HG03025 (cell line): ENCODE results near the gene SPOP.

Experiments used
- ATAC-seq: cut with Tn5 transposase; IDR thresholded peaks from one replicate; pipeline ENCODE4 v1.9.1; 2021; ENCODE audit warnings: mild to moderate bottlenecking, moderate library complexity; ENCODE audit not compliant: unreplicated experiment, low FRiP score

Gene SPOP

GRCh38 chr17:49588726-49589576 is 88.9 kb downstream of the SPOP start:
- no peak for ATAC-seq

- no peak for ATAC-seq
Observed at GRCh38 chr17:49588312-49588711, 89.6 kb downstream of the SPOP start.

GRCh38 chr17:49587366-49588073 is 90.4 kb downstream of the SPOP start:
- ATAC-seq = no peak

GRCh38 chr17:49585422-49586027 is 92.4 kb downstream of the SPOP start:
- ATAC-seq = no peak

- ATAC-seq = no peak
Observed at GRCh38 chr17:49583889-49584288, 94.0 kb downstream of the SPOP start.

GRCh38 chr17:49583226-49583625 is 94.7 kb downstream of the SPOP start:
- ATAC-seq = no peak

GRCh38 chr17:49582789-49583188 is 95.1 kb downstream of the SPOP start:
- ATAC-seq = no peak

- ATAC-seq = no peak
Observed at GRCh38 chr17:49582055-49582722, 95.7 kb downstream of the SPOP start.

- no peak for ATAC-seq
Observed at GRCh38 chr17:49581648-49581998, 96.3 kb downstream of the SPOP start.

GRCh38 chr17:49580981-49581647 is 96.8 kb downstream of the SPOP start:
- ATAC-seq = no peak

- ATAC-seq = no peak
Observed at GRCh38 chr17:49580055-49580721, 97.7 kb downstream of the SPOP start.

- ATAC-seq = no peak
Observed at GRCh38 chr17:49579522-49579921, 98.4 kb downstream of the SPOP start.

GRCh38 chr17:49578952-49579500 is 98.9 kb downstream of the SPOP start:
- no peak for ATAC-seq

GRCh38 chr17:49578414-49578813 is 99.5 kb downstream of the SPOP start:
- ATAC-seq = no peak

- ATAC-seq = no peak
Observed at GRCh38 chr17:49577963-49578362, 99.9 kb downstream of the SPOP start.

GRCh38 chr17:49577650-49577934 is 100.3 kb downstream of the SPOP start:
- ATAC-seq = no peak

- ATAC-seq = no peak
Observed at GRCh38 chr17:49576917-49577649, 100.8 kb downstream of the SPOP start.

- ATAC-seq = no peak
Observed at GRCh38 chr17:49576088-49576916, 101.6 kb downstream of the SPOP start.
